ENCODE results near the gene TBL3.
"Not testable (repeated sequence)": the region's sequence is repeated elsewhere in the genome, so short reads cannot be mapped to it uniquely, and the experiment has no call there.

- TF ChIP-seq POLR2A, CTCF, EP300 (IDR thresholded peaks at IDR 0.05): not testable (repeated sequence)
Measured at GRCh38 chr16:1957434-1958142, 14.3 kb upstream of the TBL3 start.

Data from suprapubic skin (tissue), 3 donors.